Activated CD8-positive, alpha-beta memory T cell treated with anti-CD3 and anti-CD28 coated beads, Interleukin-2, amount 50 U/mL, for 4 hours (primary cell): ENCODE data around the gene TTLL6.
"Not testable (repeated sequence)": the region's sequence is repeated elsewhere in the genome, so short reads cannot be mapped to it uniquely, and the experiment has no call there.

Experiments used
- DNase-seq: peaks from one replicate; pipeline ENCODE4 v3.0.0-alpha.2; 2020

TTLL6 gene

DNA sequence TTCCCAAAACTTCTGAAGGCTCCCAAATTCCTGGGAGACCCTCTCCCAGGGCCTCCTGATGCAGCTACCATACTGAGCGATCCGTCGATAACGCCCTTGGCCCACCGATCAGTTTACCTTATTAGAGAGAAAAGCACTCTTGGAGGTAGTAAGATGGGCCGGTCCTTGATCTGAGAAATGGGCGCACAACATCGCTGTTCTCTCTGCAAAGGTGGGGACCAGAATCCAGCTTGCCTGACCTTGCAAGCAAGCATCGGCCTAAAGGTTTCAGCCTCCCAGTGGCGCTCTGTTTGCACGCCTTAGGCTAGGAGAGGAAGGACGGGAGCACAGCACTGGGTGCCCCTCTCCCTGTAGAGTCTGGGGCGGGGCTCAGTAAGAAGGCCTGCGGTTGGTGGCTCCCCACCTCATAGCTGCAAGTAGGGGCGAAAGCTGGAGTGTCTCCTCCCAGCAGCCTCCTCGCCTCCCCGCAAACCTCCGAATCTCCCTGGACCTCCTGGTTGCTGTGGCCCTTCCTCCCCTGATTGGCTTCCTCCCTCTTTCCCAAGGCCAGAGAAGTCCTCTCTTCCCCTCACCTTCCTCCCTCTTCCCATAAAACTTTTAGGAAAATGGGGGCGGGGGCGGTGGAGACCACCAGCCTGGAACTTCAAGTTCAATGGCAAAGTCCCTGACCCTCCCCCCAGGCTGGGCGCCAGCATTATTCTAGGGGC, 94.7 kb downstream of the TTLL6 start, which contains the start of gene PRAC1:
TSS of gene PRAC1 (minus strand) at position 318 of the 707 bp plus-strand sequence. CDS start at position 192, 126 bp downstream.
- DNase-seq = no peak

DNA sequence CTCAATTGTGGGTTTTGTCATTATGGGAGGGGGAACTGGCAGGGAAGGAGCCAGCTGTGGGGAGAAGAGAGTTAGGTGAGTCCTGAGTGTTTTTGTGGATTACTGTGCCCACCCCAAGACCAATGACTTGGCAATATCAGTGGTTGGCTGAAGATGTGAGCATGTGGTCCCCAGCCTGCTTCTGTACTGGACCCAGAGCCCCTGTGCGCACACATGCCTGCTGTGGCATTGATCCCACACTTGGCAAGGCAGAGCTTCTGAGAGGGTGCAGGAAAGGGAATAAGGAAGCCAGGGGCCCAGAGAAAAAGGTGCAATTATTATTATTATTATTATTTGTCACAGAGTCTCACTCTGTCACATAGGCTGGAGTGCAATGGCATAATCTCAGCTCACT, 96.0 kb downstream of the TTLL6 start:
- no peak for DNase-seq

DNA sequence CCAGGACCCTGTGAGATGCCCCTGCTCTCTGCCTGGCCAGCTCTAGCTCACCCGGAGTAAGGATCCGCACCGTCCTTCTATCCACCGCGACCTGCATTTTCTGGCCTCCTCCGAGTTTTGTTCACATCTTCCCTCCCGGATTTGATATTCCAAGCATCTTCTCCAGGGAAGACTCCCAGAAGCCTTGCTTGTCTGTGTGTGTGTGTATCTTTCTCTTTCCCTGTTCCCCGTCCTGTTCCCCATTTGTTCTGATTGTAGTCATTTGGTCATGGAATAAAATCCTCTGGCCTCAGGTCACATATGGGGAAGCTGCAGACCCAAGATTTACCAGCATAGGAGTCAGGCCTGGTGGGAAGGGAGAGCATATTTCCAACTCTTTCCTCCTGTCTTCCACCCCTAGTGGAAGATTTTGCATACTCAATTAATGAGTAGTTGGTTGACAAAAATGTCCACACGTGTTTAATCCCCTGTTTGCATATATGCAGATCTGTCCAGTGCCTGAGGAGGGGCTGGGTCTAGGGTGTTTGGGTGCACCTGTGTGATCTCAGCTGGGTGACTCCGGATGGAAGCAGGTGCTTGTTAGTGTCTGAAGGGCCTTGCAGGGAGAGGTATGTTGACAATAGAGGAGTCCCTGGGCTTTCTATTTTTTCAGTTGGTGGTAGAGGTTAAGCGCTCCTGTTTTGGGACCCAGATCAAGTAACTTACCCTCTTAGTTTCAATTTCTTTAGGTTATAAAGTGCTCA, 96.6 kb downstream of the TTLL6 start:
- no peak for DNase-seq

DNA sequence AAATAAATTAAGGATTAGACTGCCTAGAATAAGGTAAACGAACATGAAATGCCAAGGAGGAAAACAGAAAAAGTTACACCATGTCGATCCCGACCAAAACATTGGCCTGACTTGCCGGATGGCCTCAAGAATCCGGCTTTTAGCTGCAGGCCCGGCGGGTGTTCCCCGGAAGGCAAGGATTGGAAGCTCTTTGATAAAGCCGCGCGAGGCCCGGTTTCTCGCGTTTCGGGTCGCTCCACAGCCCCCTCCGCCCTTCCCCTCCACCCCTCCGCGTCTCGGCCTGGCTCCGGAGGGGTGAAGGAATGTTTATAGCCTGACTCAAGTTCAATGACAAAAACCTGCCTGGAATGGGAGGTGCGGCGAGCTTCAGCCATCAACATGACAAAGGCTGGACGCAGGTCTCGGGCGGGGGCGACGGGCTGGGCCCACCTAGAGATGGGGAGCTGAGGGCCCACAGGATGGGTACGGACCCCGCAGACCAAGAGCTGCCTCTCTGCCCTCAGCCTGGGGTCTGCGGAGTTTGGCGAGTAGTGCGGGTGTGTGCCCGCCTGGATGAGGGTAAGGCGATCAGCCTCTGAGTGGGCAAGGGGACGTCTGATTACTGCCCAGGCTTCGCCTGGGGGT, 97.3 kb downstream of the TTLL6 start:
- DNase-seq = no peak

DNA sequence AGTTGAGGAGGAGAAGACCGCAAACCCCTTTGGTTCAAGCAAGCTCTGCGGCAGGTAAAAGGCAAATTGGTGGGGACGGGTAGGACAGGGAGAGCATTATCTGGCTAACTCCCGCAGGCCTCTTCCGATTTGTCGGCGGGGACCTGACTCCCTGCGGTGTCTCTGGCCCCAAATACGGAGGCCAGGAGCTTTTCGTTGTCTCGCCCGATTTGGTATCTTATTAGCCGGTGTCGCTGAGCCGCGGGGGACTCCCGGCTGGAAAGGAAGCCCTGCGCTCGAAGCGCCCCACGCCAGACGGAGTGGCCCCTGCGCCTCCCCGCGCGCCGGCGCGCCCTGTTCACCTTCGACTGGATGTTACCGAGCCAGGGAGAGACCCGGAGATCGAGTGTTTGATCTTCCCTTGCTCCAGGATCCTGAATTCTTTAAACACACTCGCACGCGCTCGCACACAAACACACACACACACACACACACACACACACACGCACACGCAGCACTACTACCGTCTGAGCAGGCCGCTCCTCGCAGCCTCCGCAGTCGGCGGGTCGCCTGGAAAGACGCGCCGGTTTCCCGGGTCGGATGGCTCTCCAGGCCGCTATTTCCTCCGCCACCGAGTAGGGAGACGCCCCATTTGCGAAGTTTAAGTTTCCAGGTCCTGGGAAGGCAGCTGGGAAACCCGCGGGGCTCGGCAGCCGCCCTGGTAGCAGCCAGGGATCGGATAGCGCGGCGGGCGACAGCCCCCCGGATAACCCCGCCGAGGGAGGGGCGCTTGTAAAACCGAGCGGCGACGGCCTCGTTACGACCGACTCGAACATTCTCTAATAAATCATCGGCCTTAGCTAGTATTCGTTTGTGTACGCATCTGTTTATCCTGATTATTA, 98.0 kb downstream of the TTLL6 start:
- no peak for DNase-seq

DNA sequence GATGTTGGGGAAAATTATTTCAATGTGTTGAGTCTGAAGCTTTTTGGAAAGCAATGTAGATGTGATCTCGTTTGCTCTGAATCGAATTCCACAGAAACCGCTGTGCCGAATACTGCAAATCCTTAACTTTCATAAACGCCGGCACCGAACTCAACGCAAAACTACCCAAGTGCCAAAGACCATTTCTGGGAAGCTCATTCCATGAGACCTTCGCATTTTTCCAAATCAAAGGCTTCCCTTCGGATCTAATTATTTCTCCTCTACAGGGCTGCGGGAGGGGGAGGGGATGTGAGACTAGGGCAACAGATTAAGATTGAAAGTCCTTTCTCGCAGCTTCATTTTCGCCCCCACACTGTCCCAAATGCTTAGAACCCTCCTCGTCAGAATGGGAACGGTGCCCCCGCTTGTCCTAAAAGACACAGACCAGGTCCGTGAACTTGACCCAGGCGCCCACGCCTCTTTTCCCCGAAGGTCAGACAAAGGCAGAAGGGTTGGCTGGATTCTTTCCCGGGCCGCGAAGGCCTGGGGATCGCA, 98.7 kb downstream of the TTLL6 start:
- no peak for DNase-seq

DNA sequence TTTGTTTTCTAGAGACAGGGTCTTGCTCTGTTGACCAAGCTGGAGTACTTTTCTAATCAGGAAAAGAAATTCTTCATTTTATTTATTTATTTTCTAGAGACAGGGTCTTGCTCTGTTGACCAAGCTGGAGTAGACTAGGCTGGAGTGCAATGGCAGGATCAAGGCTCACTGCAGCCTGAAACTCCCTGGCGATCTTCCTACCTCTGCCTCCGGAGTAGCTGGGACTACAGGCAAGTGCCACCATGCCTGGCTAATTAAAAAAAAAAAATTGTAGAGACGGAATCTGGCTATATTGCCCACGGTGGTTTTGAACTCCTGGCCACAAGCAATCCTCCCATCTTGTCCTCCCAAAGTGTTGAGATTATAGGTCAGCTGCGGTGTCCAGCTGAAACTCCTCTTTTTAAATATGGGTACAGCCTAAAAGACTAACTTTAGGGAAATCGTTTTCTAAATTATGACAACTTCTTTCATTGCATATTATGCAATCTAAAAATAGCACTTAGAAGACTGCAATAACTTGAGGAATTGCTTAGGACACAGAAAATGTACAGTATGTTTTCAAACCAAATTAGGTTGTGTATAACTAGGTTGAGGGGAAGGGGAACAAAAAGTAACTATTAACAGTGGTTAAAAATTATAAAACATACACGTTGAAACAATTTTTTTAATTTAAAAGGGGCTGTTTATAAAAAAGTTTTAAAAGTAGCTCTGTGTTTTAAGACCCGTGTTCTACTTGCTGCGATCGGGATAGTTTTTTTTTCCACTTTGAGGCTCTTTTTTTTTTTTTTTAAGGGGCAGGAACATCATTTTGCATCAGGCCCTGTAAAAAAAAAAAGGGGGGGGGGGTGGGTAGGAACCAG, 99.4 kb downstream of the TTLL6 start:
- no peak for DNase-seq

DNA sequence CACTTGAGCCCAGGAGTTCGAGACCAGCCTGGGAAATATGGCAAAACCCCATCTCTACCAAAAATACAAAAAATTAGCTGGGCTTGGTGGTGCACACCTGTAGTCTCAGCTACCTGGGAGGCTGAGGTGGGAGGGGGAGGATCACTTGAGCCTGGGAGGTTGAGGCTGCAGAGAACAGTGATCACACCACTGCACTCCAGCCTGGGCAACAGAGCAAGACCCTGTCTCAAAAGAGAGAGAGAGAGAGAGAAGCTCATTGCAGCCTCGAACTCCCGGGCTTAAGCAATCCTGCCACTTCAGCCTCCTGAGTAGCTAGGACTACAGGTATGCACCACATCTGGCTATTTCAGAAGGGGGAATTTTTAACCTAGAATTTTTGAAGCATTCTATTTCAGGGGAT, 100.5 kb downstream of the TTLL6 start:
- DNase-seq = not testable (repeated sequence)

DNA sequence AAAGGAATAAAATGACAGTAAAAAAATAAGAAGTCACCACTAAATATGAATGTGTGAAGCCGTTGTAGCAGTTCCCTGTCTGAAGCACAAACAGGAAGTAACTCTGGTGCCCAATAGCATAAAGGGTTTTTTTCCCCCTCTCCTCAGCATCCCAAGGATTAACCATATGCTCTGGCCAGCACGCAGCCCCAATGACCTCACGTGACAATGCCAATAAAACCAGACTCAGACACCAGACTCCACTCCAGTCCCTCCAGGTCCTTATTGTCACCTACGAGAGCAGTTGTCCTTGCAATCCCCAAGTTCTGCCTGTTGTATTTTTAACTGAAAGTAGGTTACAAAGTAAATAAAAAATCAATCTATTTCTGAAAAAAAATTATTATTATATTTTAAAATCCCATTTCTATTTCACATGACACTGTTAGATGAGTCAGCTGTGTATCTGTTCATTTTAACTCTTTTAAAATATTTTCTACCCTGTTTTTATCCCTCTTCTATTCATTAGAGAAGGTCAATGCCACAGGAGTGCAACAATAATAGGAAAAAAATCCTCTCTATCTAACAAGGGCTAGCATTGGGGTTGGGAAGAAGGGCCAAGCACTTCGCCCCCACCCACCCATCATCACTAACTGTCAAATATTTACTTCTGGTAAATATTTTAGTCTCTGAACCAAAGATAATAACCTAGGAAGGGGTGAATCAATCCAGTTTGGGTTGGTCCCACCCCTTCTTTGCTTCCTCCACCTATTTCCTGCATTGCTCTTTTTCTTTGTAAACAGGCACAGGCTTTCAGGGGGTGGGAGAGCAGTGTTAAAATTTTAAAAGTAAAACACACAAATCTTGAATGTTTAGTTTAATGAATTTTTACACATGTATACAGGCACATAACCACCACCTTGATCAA, 101.3 kb downstream of the TTLL6 start:
- DNase-seq = no peak
